DOHH2 (cell line): ENCODE results near the gene CDK14.

Source experiments
- H3F3A ChIP-seq: fragments of 200-600 bp; sonication (generic), shearing (Covaris generic); 2 replicates; pipeline ENCODE4 v1.6.0; 2016; ENCODE audit warnings: antibody characterized with exemption, mild to moderate bottlenecking; ENCODE audit not compliant: control insufficient read depth, insufficient read depth
- H3K27ac ChIP-seq: fragments of 200-600 bp; sonication (generic); 2 replicates; pipeline ENCODE4 v1.5.1; 2014; ENCODE audit warnings: low read depth, mild to moderate bottlenecking, low read length, moderate library complexity
- H3K27me3 ChIP-seq: fragments of 200-600 bp; sonication (generic); 2 replicates; pipeline ENCODE4 v1.6.1; 2014; ENCODE audit warnings: mild to moderate bottlenecking, low read length, mixed read lengths; ENCODE audit not compliant: control insufficient read depth
- H3K36me3 ChIP-seq: fragments of 200-600 bp; sonication (generic); 2 replicates; pipeline ENCODE4 v1.6.1; 2014; ENCODE audit warnings: mild to moderate bottlenecking, low read length, moderate library complexity, mixed read lengths; ENCODE audit not compliant: control insufficient read depth
- H3K4me1 ChIP-seq: fragments of 200-600 bp; sonication (generic); 2 replicates; pipeline ENCODE4 v1.6.1; 2014; ENCODE audit warnings: mild to moderate bottlenecking, low read length, mixed read lengths; ENCODE audit not compliant: control insufficient read depth
- H3K4me2 ChIP-seq: fragments of 200-600 bp; sonication (generic); 2 replicates; pipeline ENCODE4 v1.6.0; 2014; ENCODE audit warnings: mild to moderate bottlenecking, low read length, moderate library complexity
- H3K4me3 ChIP-seq: fragments of 200-600 bp; sonication (generic); 2 replicates; pipeline ENCODE4 v1.5.1; 2014; ENCODE audit warnings: mild to moderate bottlenecking, low read length, mixed read lengths
- H3K79me2 ChIP-seq: fragments of 200-600 bp; sonication (generic); 2 replicates; pipeline ENCODE4 v1.6.1; 2014; ENCODE audit warnings: mild to moderate bottlenecking, low read length, mixed read lengths; ENCODE audit not compliant: control insufficient read depth
- H3K9me2 ChIP-seq: fragments of 200-600 bp; sonication (generic); replicated peaks from 2 replicates; pipeline ENCODE4 v1.6.1; 2014; ENCODE audit warnings: mild to moderate bottlenecking, low read length, mixed read lengths; ENCODE audit not compliant: control insufficient read depth
- H3K9me3 ChIP-seq: fragments of 200-600 bp; sonication (generic); 2 replicates; pipeline ENCODE4 v1.6.1; 2014; ENCODE audit warnings: antibody characterized with exemption, low read length, mixed read lengths; ENCODE audit not compliant: control insufficient read depth, insufficient read depth
- H4K20me1 ChIP-seq: fragments of 200-600 bp; sonication (generic); 2 replicates; pipeline ENCODE4 v1.6.0; 2014; ENCODE audit warnings: low read depth, mild to moderate bottlenecking, antibody characterized with exemption, low read length, moderate library complexity; ENCODE audit not compliant: control insufficient read depth, insufficient read depth
- EZH2phosphoT487 ChIP-seq: fragments of 200-600 bp; sonication (generic); IDR thresholded peaks from 2 replicates; pipeline ENCODE4 v1.6.1; 2017; ENCODE audit warnings: borderline replicate concordance, mild to moderate bottlenecking, antibody characterized with exemption, low read length, moderate library complexity, mixed read lengths
- TF ChIP-seq, protein P1 (sequence below): fragments of 200-600 bp; sonication (generic); IDR thresholded peaks from one replicate; pipeline ENCODE4 v1.5.1; 2014; ENCODE audit warnings: antibody characterized with exemption, mild to moderate bottlenecking, low read depth, low read length; ENCODE audit not compliant: poor library complexity, severe bottlenecking

CDK14 gene

DNA sequence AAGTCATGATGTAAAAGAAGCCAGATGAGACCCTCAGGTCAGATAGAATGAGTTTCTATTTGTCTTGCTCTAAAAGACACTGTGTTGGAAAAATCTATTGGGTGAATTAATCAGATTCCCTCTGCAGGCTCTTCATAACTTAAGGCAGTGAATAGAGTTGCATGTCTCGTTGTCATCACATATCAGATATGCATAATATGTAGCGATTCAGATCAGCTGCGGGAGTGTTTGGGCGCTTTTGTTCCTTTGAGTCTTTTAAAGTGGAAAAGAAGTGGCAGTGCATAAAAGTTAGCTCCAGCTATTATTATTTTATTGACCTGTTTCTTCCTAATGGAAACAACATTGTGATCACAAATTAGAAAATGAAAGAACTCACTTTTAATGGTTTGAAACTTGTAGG is 84.4 kb downstream of the CDK14 start:
- H3K9me2 ChIP-seq = no peaks in the 10 kb centered on the region
- H3F3A ChIP-seq = no peaks in the 10 kb centered on the region
- no peaks in the 10 kb centered on the region for H3K79me2 ChIP-seq
- H3K36me3 ChIP-seq = no peaks in the 10 kb centered on the region
- no peaks in the 10 kb centered on the region for H4K20me1 ChIP-seq
- no peak overlapping the region for H3K4me3 ChIP-seq
- TF ChIP-seq EZH2phosphoT487 = no peak
- TF ChIP-seq, protein P1, sequence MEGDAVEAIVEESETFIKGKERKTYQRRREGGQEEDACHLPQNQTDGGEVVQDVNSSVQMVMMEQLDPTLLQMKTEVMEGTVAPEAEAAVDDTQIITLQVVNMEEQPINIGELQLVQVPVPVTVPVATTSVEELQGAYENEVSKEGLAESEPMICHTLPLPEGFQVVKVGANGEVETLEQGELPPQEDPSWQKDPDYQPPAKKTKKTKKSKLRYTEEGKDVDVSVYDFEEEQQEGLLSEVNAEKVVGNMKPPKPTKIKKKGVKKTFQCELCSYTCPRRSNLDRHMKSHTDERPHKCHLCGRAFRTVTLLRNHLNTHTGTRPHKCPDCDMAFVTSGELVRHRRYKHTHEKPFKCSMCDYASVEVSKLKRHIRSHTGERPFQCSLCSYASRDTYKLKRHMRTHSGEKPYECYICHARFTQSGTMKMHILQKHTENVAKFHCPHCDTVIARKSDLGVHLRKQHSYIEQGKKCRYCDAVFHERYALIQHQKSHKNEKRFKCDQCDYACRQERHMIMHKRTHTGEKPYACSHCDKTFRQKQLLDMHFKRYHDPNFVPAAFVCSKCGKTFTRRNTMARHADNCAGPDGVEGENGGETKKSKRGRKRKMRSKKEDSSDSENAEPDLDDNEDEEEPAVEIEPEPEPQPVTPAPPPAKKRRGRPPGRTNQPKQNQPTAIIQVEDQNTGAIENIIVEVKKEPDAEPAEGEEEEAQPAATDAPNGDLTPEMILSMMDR = no peak
- H3K9me3 ChIP-seq = no peaks in the 10 kb centered on the region
- no peak overlapping the region for H3K4me2 ChIP-seq
- no peaks in the 10 kb centered on the region for H3K27me3 ChIP-seq
- H3K4me1 ChIP-seq = no peaks in the 10 kb centered on the region
- H3K27ac ChIP-seq = no peak overlapping the region

DNA sequence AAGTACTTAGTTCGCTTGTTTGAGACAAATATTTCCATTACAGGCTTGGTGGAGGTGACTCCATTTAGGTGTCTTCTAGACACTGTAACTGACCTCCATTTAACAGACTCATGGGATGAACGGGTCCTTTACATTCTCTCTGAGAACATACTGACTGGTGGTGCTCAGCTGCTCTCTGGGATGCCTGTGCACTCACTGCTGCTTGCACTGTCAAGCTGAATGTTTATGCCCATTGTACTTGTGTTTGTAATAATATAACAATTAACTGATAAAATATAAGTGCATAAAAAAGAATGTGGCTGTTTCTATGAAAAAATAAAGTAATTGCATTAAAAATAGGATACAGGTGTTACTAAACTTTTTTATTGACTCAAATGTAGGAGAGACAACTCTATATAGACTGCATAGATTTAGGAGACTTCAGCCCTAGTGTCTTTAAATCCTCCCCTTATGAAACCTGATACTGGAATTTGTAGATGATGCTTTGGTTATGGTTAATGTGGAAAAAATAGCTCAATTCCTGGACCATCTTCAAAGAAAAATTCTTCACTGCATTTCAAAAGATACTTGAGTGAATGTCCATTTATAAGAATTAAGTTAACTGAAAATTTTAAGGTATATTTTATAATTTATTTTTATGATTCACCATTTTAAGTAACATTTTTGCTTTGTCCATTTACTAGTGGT is 85.4 kb downstream of the CDK14 start:
- Histone ChIP-seq H3K4me2 (no peak overlapping the region), H3K9me2 (no peaks in the 10 kb centered on the region), H3F3A (no peaks in the 10 kb centered on the region; the same call in 1 of the 2 replicates), H3K79me2 (no peaks in the 10 kb centered on the region), H3K9me3 (no peaks in the 10 kb centered on the region), H3K27ac (no peak overlapping the region), H3K27me3 (no peaks in the 10 kb centered on the region), H3K4me3 (no peak overlapping the region), H3K36me3 (no peaks in the 10 kb centered on the region), H4K20me1 (no peaks in the 10 kb centered on the region), H3K4me1 (no peaks in the 10 kb centered on the region)
- no peak for TF ChIP-seq EZH2phosphoT487
- TF ChIP-seq, protein P1 = no peak

DNA sequence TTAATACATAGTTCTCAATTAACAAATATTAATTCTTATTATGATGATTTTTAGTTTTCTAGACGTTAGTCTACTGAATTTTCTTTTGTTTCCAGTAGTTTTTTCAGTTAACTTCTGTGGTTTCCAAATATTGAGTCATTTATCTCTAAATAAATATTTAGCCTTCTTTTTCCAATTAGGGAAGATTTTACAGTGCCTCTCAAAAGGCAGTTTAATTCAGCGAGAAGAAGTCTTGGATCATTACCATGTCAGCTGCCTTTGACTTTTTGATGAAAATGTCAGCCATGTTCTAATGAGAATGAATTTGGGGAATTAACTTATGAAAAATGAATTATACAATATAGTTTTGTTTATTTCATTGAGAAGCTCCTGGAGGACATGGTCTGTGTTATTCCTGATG is 90.0 kb downstream of the CDK14 start:
- no peaks in the 10 kb centered on the region for H3K9me2 ChIP-seq
- peaks cover 18% of the 10 kb centered on the region for H3K4me1 ChIP-seq
- no peaks in the 10 kb centered on the region for H3K79me2 ChIP-seq
- H4K20me1 ChIP-seq = no peaks in the 10 kb centered on the region
- H3K4me2 ChIP-seq = no peak overlapping the region
- H3K27me3 ChIP-seq = no peaks in the 10 kb centered on the region
- TF ChIP-seq EZH2phosphoT487 = no peak
- TF ChIP-seq, protein P1 = no peak
- H3K27ac ChIP-seq = no peak overlapping the region
- no peaks in the 10 kb centered on the region for H3K36me3 ChIP-seq
- no peaks in the 10 kb centered on the region for H3K9me3 ChIP-seq
- H3F3A ChIP-seq = no peaks in the 10 kb centered on the region; the same call in 1 of the 2 replicates
- no peak overlapping the region for H3K4me3 ChIP-seq
